PC-9 (cell line): Measurements from ENCODE around the gene CYTH3. TPM values are rescaled to one million over a fixed set of nuclear protein-coding genes. Genes with fewer than 3 reads are reported as not detected.

Experiments used
- BruUV-seq: library from RNA; stranded (reverse); fragments of 400-500 nt; replicated peaks from 2 replicates; lab custom pipeline; 2021; lab: Mats Ljungman, UMichigan
- CTCF ChIA-PET: fragments of 300-600 bp; sonication (Branson Sonifier 250); formaldehyde crosslinking; loops from one replicate; lab custom pipeline; 2022; ENCODE audit warnings: antibody characterized with exemption; lab: Charles Lee
- POLR2A ChIA-PET: fragments of 300-600 bp; sonication (Branson Sonifier 250); formaldehyde crosslinking; loops from one replicate; lab custom pipeline; 2022; ENCODE audit warnings: antibody characterized with exemption; ENCODE audit not compliant: unreplicated experiment; lab: Charles Lee
- DNase-seq, 2 experiments: peaks; one replicate each; pipeline versions ENCODE4 v3.0.0 to v3.0.0-alpha.2; 2015 to 2022; ENCODE audit warnings: mixed read lengths in 1 of 2
- H2AFZ ChIP-seq: fragments of 200-600 bp; sonication (generic); 2 replicates; pipeline ENCODE4 v1.8.1; 2017; ENCODE audit warnings: antibody characterized with exemption
- H3F3A ChIP-seq: fragments of 200-600 bp; sonication (generic); 2 replicates; pipeline ENCODE4 v1.8.1; 2017; ENCODE audit warnings: antibody characterized with exemption, mild to moderate bottlenecking, low read depth; ENCODE audit not compliant: insufficient read depth
- H3K27ac ChIP-seq: fragments of 200-600 bp; sonication (generic); 2 replicates; pipeline ENCODE4 v1.6.1; 2016; ENCODE audit warnings: mixed run types
- H3K27me3 ChIP-seq: fragments of 200-600 bp; sonication (generic); 2 replicates; pipeline ENCODE4 v1.6.1; 2016; ENCODE audit warnings: low read depth, mixed run types; ENCODE audit not compliant: insufficient read depth
- H3K36me3 ChIP-seq: fragments of 200-600 bp; sonication (generic); 2 replicates; pipeline ENCODE4 v1.6.1; 2016; ENCODE audit warnings: low read depth, mixed run types
- H3K4me1 ChIP-seq: fragments of 200-600 bp; sonication (generic); replicated peaks from 2 replicates; pipeline ENCODE4 v1.6.1; 2016; ENCODE audit warnings: mixed run types; ENCODE audit not compliant: insufficient read depth
- H3K4me2 ChIP-seq: fragments of 200-600 bp; sonication (generic); 2 replicates; pipeline ENCODE4 v1.6.1; 2017; ENCODE audit warnings: mixed run types
- H3K4me3 ChIP-seq: fragments of 200-600 bp; sonication (generic); 2 replicates; pipeline ENCODE4 v1.6.1; 2016; ENCODE audit warnings: mixed run types
- H3K79me2 ChIP-seq: fragments of 200-600 bp; sonication (generic); 2 replicates; pipeline ENCODE4 v1.6.1; 2017; ENCODE audit warnings: low read depth, mixed run types
- H3K9me2 ChIP-seq: fragments of 200-600 bp; sonication (generic); 2 replicates; pipeline ENCODE4 v1.8.1; 2017; ENCODE audit warnings: mild to moderate bottlenecking; ENCODE audit not compliant: insufficient read depth
- H3K9me3 ChIP-seq: fragments of 200-600 bp; sonication (generic); 2 replicates; pipeline ENCODE4 v1.8.1; 2016; ENCODE audit warnings: low read depth; ENCODE audit not compliant: insufficient read depth
- H4K20me1 ChIP-seq: fragments of 200-600 bp; sonication (generic); 2 replicates; pipeline ENCODE4 v1.8.1; 2017; ENCODE audit not compliant: insufficient read depth
- EZH2 ChIP-seq: fragments of 200-600 bp; sonication (generic); IDR thresholded peaks from 2 replicates; pipeline ENCODE4 v1.8.0; 2017; ENCODE audit warnings: antibody characterized with exemption, low read depth
- intact Hi-C: fragments of 100-400 bp; cut with micrococcal nuclease; formaldehyde crosslinking; loops from one replicate; pipeline ENCODE4 v1.10.0; 2022; ENCODE audit not compliant: unreplicated experiment
- total RNA-seq: library from RNA; stranded (reverse); gene quantifications from 2 replicates; pipeline ENCODE4 v1.2.3, GENCODE V29; 2021
- TF ChIP-seq, protein P1 (sequence below): fragments of 200-600 bp; sonication (generic); conservative IDR thresholded peaks from 2 replicates; pipeline ENCODE4 v1.6.1; 2017; ENCODE audit warnings: mixed run types, antibody characterized with exemption, mild to moderate bottlenecking, moderate library complexity

The CYTH3 gene
- total RNA-seq, 1 experiment from 2014 or later: 84.4 TPM

- H3K4me1 ChIP-seq: peaks cover 33% of the 10 kb centered on the region
- ChIA-PET CTCF (no interaction called here), POLR2A (no interaction called here)
- TF ChIP-seq, protein P1, sequence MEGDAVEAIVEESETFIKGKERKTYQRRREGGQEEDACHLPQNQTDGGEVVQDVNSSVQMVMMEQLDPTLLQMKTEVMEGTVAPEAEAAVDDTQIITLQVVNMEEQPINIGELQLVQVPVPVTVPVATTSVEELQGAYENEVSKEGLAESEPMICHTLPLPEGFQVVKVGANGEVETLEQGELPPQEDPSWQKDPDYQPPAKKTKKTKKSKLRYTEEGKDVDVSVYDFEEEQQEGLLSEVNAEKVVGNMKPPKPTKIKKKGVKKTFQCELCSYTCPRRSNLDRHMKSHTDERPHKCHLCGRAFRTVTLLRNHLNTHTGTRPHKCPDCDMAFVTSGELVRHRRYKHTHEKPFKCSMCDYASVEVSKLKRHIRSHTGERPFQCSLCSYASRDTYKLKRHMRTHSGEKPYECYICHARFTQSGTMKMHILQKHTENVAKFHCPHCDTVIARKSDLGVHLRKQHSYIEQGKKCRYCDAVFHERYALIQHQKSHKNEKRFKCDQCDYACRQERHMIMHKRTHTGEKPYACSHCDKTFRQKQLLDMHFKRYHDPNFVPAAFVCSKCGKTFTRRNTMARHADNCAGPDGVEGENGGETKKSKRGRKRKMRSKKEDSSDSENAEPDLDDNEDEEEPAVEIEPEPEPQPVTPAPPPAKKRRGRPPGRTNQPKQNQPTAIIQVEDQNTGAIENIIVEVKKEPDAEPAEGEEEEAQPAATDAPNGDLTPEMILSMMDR: no peak
- no peak for TF ChIP-seq EZH2
- H3K36me3 ChIP-seq: no peaks in the 10 kb centered on the region
- H3K4me3 ChIP-seq: no peak overlapping the region
- intact Hi-C loops: no loop called here
- no peak for DNase-seq
- no peaks in the 10 kb centered on the region for H3K27me3 ChIP-seq
- no TSS peak for BruUV-seq
- no peak overlapping the region; the same call in 1 of the 2 replicates for H3K27ac ChIP-seq
- H3F3A ChIP-seq: peaks cover 29% of the 10 kb centered on the region
- no peak overlapping the region for H2AFZ ChIP-seq
- H3K79me2 ChIP-seq: no peaks in the 10 kb centered on the region
- H3K9me2 ChIP-seq: no peaks in the 10 kb centered on the region
- H4K20me1 ChIP-seq: no peaks in the 10 kb centered on the region
- no peak overlapping the region for H3K4me2 ChIP-seq
- H3K9me3 ChIP-seq: no peaks in the 10 kb centered on the region
Observed at GRCh38 chr7:6279341-6279740, 6.9 kb upstream of the CYTH3 start.

- no peak overlapping the region for H3K4me2 ChIP-seq
- CTCF ChIA-PET: no interaction called here
Observed at GRCh38 chr7:6278749-6279310, 6.4 kb upstream of the CYTH3 start.

DNA sequence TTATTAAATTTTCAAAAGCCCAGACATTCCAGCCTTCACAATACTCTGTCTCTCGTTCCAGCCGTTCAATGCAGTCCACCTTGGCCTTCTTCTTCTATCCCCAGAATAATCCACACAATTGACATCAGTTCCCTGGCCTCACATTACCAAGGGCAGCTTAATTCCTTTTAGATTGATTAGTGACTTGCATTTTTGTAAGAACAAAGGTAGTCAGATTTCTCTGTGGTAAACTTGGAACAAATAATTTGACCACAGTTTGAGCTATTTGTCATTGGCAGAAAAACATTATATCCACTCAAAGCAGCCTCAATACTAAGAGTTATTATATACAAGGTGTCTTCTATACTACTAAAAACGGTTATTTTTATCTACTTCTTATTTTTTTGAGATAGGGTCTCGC, 5.1 kb upstream of the CYTH3 start:
- no peaks in the 10 kb centered on the region for H3K27me3 ChIP-seq
- no peak for DNase-seq
- no TSS peak for BruUV-seq
- no peak overlapping the region for H3K4me2 ChIP-seq
- 0 out of 2 replicates have a peak, but pooled peaks cover 4% of the 10 kb centered on the region for H3K79me2 ChIP-seq
- no peak overlapping the region for H3K4me3 ChIP-seq
- H3F3A ChIP-seq: peaks cover 17% of the 10 kb centered on the region
- intact Hi-C loops: no loop called here
- no peaks in the 10 kb centered on the region for H3K9me3 ChIP-seq
- TF ChIP-seq EZH2: no peak
- TF ChIP-seq, protein P1: no peak
- H3K4me1 ChIP-seq: peaks cover 27% of the 10 kb centered on the region
- no peaks in the 10 kb centered on the region for H3K9me2 ChIP-seq
- H2AFZ ChIP-seq: no peak overlapping the region
- H3K27ac ChIP-seq: no peak overlapping the region
- H3K36me3 ChIP-seq: no peaks in the 10 kb centered on the region
- ChIA-PET POLR2A (no interaction called here), CTCF (interaction anchor here (0.6 kb wide), 1 partner anchor 13 kb away, joined by 3 read pairs; no protein-coding TSS in a partner anchor)
- no peaks in the 10 kb centered on the region for H4K20me1 ChIP-seq

More at GRCh38 chr7:6278749-6279310, 6.4 kb upstream of the CYTH3 start:
- Histone ChIP-seq H3K36me3 (no peaks in the 10 kb centered on the region), H3K27me3 (no peaks in the 10 kb centered on the region), H3F3A (peaks cover 24% of the 10 kb centered on the region), H3K9me2 (no peaks in the 10 kb centered on the region), H4K20me1 (no peaks in the 10 kb centered on the region), H3K27ac (no peak overlapping the region; the same call in 1 of the 2 replicates), H3K9me3 (no peaks in the 10 kb centered on the region), H3K79me2 (no peaks in the 10 kb centered on the region), H3K4me3 (no peak overlapping the region), H2AFZ (no peak overlapping the region), H3K4me1 (peaks cover 28% of the 10 kb centered on the region)
- DNase-seq: no peak
- POLR2A ChIA-PET: no interaction called here
- intact Hi-C loops: no loop called here
- BruUV-seq: no TSS peak
- TF ChIP-seq, protein P1: no peak
- no peak for TF ChIP-seq EZH2
